ENCODE results near the gene FLAD1.

The FLAD1 gene

DNA sequence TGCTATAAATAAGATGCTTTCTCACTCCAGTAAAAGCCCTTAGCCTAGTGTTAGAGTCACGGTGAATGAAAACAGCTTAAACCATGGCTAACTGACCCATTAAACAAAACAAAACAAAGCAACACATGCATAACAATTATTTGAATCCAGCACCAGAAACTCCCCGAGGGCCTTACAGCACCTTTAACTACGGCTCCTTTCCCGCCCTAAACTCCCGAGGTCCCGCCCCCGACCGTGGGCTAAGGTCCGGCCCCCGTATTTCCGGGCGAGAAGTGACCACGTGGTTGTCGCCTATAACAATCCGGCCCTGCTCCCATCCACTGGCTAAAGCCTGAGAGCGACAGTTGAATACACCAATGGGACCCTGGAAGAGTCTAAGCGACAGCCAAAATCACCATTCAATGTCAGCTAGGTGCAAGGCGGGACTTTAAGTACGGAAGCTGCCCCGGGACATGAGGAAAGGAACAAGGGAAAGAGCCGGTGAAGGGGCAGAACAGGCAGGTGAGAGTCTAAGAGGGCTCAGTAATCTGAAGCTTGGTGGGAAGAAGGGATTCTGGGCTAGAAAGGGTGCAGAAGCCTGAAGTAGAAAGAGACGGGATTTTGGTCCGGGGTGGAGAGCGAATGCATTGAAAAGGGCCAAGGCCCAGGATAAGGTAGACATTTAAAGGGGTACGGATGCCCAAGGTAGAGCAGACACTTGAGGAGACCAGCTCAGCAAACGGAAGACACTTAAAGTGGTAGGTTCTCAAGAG lies at the start of gene FLAD1:
Gene FLAD1, plus strand, starts transcription at position 448 of the 752 bp plus-strand sequence. CDS start 351 bp downstream, outside the sequence.
- peak; percentile 100 for DNase-seq
- in situ Hi-C loops (cut with MboI; ENCODE audit: low pct_unique_long_range_greater_than_20kb, low sequenced_read_pairs), result no loop called here

DNA sequence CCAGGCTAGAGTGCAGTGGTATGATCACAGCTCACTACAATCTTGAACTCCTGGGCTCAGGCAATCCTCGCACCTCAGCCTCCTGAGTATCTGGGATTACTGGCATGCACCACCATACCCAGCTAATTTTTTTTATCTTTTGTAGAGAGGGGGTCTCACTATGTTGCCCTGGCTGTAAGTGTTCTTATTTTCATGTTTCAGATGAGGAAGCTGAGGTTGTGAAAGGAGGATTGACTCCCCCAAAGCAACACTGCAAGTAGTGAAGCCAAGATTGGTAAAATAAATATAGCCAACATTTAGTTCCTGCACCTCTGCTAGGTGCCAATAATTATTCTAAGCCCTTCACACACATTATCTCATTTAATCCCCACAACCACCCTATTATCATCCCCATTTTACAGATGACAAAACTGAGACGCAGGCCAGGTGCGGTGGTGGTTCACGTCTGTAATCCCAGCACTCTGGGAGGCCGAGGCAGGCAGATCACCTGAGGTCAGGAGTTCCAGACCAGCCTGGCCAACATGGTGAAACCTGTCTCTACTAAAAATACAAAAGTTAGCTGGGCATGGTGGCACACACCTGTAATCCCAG lies 48.7 kb upstream of the FLAD1 start:
- in situ Hi-C loops (cut with MboI; ENCODE audit: low pct_unique_long_range_greater_than_20kb, low sequenced_read_pairs), result no loop called here
- DNase-seq, result no peak

- in situ Hi-C loops (cut with MboI; ENCODE audit: low pct_unique_long_range_greater_than_20kb, low sequenced_read_pairs), result no loop called here
- DNase-seq, result no peak
These were observed 47.2 kb upstream of the FLAD1 start for GRCh38 chr1:154935749-154936554.

- in situ Hi-C loops (cut with MboI; ENCODE audit: low pct_unique_long_range_greater_than_20kb, low sequenced_read_pairs), result no loop called here
- DNase-seq, result peak; percentile 97
These were observed 46.5 kb upstream of the FLAD1 start, which contains the start of gene PMVK for GRCh38 chr1:154936555-154937084. Gene PMVK (minus strand): TSS chr1:154936719. CDS start chr1:154936685, 34 bp downstream.

GRCh38 chr1:154937085-154937987 lies 45.8 kb upstream of the FLAD1 start:
- peak; percentile 95 for DNase-seq
- in situ Hi-C loops (cut with MboI; ENCODE audit: low pct_unique_long_range_greater_than_20kb, low sequenced_read_pairs), result no loop called here

DNA sequence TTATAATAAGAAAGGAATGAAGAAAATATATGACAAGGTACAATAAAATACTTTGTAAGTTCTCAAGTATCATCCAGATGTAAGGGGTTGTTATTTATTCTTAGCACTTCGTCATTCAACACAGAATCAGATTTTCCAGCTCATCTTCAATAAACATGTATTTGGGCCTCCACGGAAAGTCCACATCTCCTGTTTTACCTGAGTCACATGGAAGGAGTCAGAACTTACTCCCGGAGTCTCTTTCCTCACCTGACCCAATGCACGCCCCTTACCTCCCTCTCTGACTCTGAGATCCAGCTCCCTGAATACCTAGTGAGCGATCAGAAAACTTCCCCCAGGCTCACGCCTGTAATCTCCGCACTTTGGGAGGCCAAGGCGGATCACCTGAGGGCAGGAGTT lies 45.2 kb upstream of the FLAD1 start:
- no peak for DNase-seq
- in situ Hi-C loops (cut with MboI; ENCODE audit: low pct_unique_long_range_greater_than_20kb, low sequenced_read_pairs), result no loop called here

DNA sequence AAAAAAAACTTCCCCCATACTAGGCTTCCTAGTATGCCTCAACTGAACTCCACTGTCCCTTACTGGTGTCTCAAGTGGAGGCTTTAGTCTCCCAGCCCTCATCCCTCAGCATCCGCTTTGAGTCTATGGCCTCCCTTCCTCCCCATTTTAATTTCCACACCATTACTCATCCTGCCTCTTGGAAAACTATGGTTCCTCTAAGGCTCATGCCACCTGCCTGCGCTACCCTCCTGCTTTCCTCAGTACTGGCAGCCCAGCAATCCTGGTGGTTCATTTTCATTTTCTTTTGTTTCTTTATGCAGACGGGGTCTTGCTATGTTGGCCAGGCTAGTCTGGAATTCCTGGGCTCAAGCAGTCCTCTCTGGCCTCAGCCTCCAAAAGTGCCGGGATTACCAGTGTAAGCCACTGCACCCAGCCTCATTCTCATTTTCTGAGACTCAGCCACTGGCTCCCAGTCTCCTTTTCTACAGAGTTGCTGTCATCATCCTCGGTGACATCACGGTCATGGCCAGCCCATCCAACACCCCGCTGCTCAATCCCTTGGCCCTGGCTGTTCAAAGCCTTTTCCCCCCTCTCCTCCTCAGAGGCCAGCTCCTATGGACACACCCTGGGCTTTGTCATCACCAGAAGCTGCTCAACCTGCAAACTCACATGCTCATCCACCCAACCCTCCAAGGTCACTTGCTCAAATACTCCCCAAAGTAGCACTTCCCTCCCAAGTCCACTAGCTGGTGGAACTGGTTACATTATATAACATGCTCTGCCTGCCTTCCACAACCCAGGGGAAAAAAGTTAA lies 44.3 kb upstream of the FLAD1 start:
- in situ Hi-C loops (cut with MboI; ENCODE audit: low pct_unique_long_range_greater_than_20kb, low sequenced_read_pairs), result no loop called here
- DNase-seq, result no peak

DNA sequence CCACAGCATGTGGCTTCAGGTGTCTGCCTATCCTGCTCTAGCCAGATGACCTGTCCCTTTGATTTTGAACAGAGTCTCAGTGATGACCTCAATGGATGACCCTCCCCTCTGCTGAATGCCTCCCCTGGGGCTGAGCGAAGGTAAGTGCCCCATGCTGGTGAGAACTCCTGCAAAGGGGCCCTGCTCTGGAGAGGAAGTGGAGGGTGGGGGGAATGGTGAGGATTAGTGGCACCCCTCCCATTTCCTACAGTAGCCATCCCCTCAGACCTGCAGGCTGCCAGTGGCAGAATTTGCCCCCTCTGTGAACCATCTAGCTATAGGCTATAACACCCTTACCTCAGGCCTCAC lies 43.0 kb upstream of the FLAD1 start:
- in situ Hi-C loops (cut with MboI; ENCODE audit: low pct_unique_long_range_greater_than_20kb, low sequenced_read_pairs), result no loop called here

GRCh38 chr1:154940651-154941194 lies 42.4 kb upstream of the FLAD1 start:
- no peak for DNase-seq
- in situ Hi-C loops (cut with MboI; ENCODE audit: low pct_unique_long_range_greater_than_20kb, low sequenced_read_pairs), result no loop called here

More for the DNA sequence above, 43.0 kb upstream of the FLAD1 start:
- DNase-seq, result no peak

GRCh38 chr1:154941333-154942013 lies 41.7 kb upstream of the FLAD1 start:
- in situ Hi-C loops (cut with MboI; ENCODE audit: low pct_unique_long_range_greater_than_20kb, low sequenced_read_pairs), result no loop called here
- no peak for DNase-seq

- in situ Hi-C loops (cut with MboI; ENCODE audit: low pct_unique_long_range_greater_than_20kb, low sequenced_read_pairs), result no loop called here
- peak; percentile 81 for DNase-seq
These were observed 39.3 kb upstream of the FLAD1 start for GRCh38 chr1:154943649-154944400.

DNA sequence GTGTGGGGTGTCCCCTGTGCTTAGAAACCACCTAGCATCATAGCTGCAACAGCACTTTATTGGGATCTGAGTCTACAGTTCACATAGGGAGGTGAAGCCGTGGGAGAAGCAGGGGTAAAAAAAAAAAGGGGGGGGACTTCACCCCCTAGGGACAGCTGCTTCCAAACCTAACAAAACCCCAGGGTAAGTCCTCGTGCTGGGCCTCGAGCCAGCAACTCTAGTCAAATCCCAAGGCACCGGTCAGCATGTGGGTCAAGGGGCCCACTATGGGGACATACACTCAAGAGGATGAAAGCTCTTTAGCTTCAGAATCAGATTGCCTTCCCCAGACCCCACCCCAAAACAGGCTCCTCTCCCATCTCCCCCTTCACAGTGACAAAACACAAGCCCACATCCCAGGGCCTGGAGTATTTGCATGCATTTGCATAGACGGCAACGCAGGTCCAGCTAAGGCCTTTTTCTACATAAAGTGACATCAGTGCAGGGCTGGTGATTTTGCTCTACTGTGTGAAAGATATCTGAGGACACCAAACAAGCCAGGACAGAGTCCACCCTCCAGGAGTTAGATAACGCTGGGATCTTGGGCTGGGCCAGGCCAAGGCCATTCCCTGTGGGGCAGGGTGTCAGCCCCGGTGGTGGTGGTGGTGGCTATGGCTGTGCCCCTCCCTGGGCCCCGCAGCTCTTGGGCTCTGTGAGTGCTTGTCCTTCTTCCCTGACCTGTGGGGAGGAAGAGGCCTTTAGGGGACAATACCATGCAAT lies 38.6 kb upstream of the FLAD1 start:
- DNase-seq, result no peak
- in situ Hi-C loops (cut with MboI; ENCODE audit: low pct_unique_long_range_greater_than_20kb, low sequenced_read_pairs), result no loop called here

DNA sequence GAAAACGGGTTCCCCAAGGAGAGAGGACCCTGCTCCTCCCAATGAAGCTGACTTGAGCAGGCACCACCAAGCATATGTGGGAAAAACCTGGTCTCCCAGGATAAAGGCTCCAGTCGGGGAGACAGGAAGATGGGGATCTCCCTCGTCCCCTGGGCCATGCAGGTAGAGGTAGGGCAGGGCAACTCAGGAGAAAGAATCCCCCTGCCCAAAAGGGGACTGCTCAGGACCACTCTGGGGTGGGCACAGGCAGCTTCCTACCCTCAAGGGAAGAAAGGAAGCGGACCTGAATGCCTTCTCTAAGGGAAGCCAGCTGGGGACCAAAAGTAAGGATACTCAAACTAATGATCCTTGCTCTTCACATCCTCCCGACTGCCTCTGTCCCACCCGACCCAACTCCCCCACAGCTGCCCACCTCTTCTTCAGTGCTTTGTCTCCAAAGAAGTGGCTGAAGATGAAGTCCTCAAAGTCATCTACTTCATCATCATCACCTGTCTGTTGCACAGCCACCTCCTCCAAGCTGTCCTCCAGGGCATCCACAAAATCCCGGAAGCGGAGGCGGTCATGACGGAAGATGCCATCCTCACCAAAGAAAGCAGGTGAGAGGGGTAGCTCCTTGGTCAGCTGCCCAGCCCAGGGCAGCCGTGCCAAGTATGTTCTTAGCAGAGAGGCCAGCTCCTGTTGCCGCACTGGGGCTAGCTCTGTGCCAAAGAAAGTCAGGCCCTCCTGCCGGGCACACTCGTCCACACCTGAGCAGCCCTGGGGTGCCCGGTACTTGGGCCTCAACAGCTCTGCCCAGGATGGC lies 37.8 kb upstream of the FLAD1 start:
- no peak for DNase-seq
- in situ Hi-C loops (cut with MboI; ENCODE audit: low pct_unique_long_range_greater_than_20kb, low sequenced_read_pairs), result no loop called here

DNA sequence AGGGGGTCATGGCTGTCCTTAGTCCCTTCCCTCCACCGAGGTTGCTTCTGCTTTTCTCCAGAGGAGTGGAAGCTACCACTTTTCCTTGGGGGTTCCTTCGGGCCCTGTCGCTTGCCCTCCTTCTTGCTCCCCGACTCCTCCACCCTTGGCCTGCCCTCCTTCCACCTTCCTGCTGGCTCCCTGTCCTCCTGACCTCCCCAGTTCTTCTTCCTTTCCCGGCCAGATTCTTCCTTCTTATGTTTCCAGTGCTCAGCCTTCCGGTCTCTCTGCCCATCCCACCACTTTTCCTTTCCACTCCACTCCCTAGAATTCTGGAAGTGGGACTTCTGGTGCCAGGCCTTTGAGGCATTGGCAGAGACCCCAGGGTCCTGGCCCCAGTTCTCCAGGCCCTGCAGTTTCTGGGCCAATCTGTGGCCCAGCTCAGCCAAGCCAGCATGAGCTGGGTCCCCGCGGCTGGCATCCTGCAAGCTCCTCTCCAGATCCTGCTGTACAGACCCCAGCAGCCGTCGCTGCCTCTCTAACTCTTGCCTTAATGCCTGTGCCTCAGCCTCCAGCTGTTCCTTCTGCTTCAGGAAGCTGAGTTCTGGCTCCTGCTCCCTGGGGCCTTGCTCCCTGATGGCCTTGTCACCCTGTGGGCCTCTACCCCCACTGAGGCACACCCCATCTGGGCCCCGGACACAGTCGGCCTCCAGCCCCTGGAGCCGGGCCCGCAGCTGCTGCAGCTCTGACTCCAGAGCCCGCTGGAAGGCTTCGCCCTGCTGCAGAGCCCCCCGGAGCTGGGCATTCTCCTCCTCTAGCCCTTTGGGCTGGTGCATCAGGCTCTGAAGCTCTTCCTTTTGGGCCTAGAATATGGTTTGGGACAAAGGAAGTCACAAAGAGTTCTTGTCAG lies 36.9 kb upstream of the FLAD1 start:
- DNase-seq, result no peak
- in situ Hi-C loops (cut with MboI; ENCODE audit: low pct_unique_long_range_greater_than_20kb, low sequenced_read_pairs), result no loop called here

Measured in KBM-7 (cell line).